Stimulated activated CD8-positive, alpha-beta memory T cell treated with anti-CD3 and anti-CD28 coated beads, Interleukin-4, amount 100 ng/mL, for 24 hours (primary cell): ENCODE results near the gene UGT1A10.

Experiments
- DNase-seq: peaks from one replicate; pipeline ENCODE4 v3.0.0-alpha.2; 2020; ENCODE audit warnings: low read depth

Gene UGT1A10

DNA sequence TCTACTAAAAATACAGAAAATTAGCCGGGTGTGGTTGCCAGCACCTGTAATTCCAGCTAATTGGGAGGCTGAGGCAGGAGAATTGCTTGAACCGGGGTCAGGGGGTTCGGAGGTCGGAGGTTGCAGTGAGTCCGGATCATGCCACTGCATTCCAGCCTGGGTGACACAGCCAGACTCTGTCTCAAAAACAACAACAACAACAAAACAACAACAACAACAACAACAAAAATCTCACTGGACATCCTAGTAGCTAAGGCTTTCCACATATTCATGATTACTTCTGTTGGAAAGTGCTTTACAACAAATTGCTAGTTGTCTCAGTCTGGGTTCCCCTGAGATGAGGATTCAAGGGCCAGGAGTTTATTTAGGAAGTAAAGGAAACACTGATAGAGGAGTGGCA, 137.6 kb downstream of the UGT1A10 start:
- DNase-seq, result no peak

DNA sequence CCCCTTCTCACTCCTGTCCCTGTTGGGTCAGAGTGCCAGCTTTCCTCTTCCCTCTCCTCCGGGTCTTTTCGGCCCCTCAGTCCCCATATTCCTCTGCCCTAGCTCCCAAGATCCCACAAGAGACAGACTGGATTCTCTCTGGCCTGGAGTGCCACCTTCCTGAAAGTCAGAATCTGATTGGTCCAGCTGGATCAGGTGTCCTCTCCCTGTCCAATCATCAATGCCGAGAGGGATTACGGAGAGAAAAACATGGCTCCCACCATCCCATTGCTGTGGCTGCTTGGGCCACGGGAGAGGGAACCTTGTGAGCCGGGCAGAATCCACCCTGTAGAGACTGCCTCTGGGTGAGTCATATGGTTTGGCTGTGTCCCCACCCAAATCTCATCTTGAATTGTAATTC, 139.2 kb downstream of the UGT1A10 start:
- no peak for DNase-seq

DNA sequence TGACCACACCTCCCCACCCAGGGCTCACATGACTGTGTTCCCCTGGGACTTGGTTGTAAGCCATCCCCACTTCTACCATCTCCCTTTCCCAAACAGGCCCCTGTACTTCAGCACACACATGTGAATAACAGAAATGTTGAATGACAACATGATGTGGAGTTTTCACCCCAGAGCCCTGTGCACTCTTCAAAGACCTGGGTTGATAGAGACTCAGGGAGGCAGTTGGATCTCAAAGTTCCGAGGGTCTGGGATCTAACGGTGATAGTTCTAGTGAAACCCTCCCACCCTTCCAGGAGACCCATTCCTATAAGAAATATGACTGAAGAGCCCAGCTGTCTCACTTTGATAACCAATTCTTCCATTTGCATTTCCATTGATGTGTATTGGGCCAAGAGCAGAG, 141.8 kb downstream of the UGT1A10 start, which contains the start of gene MROH2A:
Gene MROH2A (plus strand): TSS at position 301 of the 400 bp plus-strand sequence. CDS start 1,029 bp downstream, outside the sequence.
- DNase-seq, result no peak

DNA sequence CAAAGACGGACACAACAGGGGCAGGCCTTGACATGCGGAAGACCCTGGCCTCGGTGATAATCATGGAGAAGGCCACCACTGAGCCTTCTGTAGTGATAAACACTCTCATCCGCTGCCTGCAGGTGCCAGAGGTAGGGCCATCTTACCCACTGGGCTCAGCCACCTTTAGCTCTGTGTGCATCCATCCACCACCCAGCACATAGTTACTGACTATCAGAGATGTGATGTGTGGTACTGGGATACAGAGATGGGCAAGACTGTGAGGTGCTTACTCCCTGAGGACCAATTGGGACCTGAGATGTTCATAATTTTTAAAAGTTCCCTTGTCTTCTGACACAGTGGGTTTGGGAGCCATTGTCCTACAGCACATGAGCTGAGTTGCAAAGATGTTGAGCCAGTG, 143.5 kb downstream of the UGT1A10 start:
- no peak for DNase-seq

DNA sequence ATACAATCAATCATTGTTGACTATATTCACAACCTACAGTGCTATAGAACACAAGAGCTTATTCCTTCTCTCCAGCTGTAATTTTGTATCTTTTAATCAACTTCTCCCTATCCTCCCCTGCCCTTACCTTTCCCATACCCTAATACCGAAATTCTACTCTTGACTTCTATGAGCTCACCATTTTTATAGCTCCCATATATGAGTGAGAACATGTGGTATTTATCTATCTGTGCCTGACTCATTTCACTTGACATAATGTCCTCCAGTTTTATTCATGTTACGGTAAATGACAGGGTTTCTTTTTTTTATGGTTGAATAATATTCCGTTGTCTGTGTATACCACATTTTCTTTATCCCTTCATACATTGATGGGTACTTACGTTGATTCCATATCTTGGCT, 144.5 kb downstream of the UGT1A10 start:
- DNase-seq, result no peak

DNA sequence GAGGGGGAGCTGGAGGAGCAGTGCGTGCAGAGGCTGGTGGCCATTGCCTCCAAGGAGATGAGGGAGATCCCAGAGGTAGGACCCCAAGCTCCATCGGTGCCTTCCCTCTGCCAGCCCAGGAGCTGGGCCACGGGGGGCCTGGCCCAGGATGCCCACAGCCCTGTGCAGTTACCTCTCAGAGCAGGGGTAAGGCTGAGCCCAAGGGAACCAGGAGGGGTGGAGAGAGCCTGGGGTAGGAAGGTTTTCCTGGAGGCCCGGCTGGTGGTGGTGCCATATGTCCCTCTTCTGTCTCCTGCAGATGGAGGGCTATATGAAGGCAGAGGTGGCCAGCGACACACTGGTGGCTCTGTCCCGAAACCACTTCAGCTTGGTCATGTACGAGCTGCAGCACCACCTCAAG, 153.3 kb downstream of the UGT1A10 start:
- DNase-seq, result no peak

DNA sequence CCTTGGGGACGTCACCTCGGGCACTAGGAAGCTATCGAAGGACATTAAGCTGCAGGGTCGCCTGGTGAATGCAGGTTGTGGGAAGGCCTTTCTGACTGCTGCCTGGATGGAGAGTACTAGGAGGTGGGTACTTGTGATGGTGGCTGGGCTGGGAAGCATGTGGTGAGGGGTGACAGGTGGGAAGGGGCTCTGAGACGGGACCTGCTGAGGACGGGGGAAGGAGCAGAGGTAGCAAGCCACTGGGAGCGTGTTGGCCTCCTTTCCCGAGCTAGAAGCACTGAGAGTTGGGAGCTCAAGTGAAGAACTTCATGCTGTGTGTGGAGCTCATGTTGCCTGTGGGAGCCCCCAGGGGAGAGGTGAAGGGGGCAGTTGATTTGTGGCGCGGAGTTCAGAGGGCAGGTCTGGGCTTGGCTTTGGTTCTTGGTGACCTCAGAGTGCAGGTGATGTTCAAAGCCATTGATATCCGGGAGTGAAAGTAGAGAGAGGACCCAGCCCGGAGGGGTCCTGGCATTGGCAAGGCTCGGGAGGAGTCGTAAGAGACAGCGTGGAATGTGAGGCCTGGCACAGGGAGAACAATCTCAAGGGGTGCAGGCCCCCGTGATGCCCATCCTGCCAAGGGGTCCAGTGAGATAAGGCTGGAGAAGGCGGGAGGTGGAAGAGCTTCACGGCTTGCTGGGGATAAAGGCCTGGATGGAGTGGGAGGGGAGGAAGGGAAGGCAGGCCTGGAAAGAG, 155.1 kb downstream of the UGT1A10 start:
- DNase-seq, result no peak

DNA sequence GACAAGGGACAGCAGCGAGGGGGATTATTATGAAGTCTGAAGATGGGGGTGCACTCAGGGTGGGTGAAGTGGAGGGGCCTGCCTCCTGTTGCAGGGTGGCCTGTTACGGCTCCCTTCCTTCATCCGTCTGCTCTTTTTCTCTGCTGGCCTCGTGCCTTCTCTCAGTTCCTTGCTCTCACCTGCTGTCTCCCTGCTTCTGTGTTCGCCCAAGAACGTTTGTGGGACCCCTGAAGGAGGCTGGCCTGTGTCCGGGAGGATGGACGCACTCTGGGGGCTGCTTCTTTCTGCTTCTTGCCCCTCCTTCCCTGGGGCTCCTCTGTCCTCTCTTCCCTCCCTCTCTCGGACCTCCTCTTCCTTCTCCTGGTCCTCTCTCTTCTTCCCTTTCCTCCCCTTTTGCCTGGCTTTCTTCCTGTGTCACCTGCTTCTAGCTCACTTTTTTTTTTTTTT, 155.7 kb downstream of the UGT1A10 start:
- DNase-seq, result no peak

DNA sequence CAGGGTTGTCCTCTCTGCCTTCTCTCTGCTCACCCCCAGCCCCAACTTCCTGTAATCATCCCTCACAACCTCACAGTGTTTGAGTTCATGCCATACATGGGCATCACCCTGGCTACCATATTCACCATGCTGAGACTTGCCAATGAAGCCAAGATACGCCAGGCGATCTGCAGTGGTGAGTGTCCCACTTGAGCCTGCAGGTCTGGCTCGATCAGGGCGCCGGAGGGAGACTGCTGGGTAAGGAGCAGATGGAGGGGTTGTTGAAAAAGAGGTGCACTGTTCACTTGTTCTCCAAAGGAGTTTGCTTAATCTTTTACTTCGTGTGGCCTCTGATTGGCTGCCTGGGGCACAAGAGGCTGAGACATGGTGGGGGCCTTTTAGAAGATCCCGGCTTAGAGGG, 156.5 kb downstream of the UGT1A10 start:
- DNase-seq, result no peak

DNA sequence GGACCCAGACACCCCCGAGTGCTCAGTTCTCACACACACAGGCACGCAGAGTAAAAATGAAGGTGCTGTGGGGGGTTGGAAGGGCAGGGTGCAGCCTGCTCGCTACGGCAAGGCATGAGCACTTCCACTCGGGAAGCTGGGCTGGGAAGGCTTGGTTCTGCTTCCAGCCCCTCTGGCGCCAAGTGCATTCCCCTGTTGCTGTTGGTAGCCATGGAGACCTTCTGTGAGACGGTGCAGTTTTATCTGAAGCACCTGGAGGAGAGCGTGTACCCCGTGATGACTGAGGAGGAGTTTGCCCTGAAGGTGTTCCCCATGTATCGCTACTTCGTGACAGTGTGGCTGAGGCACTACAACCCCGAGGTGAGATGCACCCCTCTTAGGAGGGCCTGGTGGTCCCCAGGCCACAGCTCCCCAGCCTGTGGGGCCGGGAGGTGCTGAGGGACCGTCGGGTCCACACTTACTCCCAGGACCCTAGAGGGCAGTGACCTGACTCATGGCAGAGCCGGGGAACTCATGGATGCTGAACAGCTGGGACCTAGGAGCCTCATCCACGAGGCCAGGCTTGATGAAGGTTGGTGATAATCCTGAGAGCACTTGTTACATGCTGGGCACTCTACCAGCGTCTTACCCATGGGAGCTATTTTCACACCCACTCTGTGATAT, 157.3 kb downstream of the UGT1A10 start:
- no peak for DNase-seq

DNA sequence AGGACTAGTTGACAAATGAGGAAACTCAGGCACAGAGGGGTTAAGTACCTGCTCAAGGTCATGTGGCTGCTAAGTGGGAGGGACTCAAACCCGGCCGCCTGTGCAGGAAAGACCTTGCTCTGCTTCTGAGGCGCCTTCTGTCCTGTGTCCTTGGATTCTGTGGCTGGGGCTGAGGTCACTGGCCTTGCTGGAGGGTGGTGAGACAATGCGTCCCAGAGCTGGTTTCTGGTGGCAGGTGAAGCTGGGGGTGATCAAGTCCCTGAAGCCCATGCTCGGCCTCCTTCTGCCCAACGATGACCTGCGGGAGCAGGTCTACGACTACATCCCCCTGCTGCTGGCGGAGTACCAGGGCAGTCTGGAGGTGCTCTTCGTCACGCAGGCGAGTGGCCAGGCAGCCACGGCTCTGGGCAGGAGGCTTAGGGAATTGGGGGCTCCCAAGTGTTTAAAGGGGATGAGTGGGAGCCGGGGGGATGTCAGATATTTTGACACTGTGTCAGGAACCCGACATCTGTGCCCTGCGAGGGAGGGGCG, 157.9 kb downstream of the UGT1A10 start:
- DNase-seq, result no peak

DNA sequence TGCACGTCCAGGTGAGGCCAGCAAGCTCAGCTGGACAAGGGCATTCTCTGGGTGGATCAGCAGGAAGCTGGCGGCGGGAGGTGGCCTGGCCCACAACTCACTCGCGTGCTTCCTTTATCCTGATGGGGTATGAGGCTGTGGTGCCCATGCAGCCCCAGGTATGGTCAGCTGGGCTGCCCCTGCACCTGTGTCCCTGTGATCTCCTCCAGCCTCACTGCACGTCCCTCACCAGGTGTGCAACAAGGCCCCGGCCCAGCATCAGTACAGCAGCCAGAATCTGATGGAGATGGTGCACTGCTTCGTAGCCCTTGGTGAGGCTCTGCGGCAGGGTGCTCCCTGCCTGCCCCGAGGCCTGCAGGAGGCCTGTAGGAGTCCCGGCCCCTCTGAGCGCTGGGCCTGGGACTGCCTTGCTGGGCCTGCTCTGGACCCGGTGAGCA, 159.5 kb downstream of the UGT1A10 start:
- no peak for DNase-seq

DNA sequence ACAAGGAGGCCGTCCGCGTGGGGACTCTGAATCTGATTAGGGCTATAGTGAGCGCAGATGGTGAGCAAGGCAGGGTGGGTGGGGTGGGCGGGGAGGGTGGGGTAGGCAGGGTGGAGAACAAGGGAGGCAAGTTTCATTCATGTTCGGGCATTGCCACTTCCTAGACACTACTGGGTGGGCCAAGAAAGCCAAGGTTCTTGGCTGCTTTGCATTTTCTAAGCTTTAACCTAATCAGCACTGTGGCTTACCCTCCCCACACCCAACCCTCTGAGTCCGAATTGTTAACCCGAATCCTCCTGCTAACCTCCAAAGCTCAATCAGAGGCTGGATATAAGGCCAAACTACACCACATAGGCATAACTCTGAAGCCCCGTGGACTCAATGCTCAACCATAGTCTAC, 160.0 kb downstream of the UGT1A10 start:
- DNase-seq, result no peak

DNA sequence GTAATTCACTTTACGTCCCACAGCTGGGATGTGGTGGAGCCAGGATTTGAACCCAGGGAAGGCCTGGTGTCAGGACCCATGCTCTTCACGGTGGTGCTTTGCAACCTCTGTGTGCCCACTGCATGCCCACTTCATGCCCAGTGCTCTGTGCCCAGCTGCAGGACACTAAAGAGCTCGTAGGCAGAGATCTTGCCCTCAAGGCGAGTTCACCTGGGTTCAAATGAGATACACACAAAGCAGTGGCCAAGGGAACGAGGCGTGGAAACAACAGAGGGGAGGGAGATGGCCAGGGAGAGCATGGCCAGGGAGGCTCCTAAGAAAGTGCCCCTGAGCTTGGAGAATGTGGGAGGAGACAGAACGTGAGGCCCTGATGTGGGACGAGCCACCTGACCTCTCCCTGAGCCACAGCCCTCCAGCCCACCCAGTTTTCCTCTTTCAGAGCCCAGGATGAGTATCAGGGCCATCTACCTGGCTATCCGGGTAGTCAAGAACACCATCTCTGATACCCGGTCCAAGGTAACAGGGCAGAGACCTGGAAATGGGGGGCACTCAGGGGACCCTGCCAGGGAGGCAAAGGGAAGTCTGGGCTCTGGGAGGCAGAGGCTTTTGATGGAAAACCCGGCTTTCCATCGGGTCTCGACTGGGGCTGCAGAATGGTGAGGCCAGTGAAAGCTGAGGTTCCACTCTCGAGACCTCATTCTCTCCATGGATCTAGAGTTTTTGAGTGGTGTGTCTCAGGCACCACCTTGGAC, 162.3 kb downstream of the UGT1A10 start:
- DNase-seq, result no peak

DNA sequence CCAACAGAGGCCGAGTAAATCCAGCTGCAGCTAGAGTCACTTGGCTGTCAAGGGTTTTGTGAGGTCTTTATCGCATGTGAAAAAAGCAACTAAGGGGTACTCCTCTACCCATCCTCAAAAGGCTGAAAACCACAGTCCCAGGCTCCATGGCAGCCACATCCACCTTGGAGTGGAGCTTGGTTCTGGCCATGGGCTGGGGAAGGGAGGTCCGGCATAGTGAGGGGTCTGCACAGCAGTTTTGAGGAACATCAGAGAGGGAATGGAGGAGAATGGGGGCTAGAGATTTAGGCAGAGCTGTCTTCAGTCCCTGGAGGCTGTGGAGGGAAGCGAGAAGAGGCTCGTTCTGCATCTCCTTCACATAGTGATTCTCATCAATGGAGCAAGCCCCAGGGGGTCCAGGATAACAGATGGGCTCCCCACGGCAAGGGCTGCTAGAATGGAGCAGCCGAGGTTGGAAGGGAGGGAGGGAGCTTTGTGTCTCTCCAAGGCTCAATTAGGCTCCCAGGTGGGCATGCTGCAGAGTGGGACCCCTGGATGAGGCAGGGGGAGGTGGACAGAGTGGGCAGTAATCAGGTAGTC, 162.9 kb downstream of the UGT1A10 start:
- DNase-seq, result no peak

DNA sequence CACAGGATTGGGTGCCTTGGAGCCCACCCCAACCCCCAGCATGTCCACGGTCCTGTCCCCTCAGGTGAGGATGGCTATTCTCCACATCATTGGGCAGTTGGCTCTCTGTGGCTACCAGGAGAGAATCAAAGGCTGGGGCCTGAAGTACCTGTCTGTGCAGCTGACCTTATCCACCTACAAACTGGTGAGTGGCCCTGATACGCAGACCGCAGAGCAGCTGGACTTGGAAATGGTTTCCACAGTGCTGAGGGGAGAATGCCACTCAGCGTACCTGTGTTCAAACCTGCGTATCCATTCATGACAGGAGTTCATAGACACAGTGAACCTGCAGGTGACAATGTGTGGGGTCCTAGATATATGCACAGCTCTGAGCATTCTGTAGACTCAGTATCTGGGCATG, 163.5 kb downstream of the UGT1A10 start:
- DNase-seq, result no peak

DNA sequence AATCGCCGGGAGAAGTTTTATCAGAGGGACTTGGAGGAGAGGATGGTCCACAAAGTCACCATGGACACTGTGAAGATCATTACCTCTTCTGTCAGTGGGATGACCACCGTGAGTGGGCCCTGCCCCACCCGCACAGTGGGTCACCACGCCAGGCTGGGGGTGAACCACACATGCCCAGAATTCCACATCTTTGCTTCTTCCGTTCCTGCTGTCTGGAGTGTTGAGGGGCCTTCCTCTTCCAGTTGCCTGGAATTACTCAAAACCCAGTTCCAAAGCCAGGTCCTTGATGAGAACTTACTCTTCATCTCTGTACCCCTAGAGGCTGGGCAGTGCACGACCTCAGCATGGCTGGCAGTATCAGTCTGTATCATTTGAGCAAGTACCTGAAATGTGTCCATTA, 164.0 kb downstream of the UGT1A10 start:
- DNase-seq, result no peak

DNA sequence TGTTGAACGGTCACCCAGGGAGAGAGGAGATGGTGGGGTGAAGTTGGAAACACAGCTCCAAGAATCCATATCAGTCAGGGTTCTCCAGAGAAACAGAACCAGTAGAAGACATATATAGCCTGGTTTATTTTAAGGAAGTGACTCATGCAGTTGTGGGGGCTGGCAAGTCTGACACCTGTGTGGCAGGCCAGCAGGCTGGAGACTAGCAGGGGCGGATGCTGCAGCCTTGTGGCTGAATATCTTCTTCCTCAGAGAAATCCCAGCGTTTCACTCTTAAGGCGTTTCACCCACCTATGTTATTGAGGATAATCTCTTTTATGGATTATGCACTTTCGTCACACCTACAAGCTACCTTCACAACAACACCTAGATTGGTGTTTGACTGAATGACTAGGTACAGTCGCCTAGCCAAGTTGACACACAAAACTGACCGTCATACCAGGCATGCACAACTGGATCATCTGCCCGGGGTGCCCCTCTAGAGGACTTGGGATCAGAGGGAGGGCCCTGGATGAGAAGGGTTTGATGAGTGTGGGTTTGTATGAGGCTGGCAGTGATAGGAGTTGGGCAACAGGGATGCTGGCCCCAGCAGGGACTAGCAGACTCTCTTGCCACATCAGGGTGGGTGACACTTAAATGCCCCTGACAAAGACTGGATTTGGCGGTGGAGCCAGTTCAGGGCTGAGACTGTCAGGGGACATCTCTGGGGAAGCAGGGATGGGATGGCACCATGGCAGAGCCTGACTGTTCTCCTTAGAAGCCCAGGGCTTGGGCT, 165.3 kb downstream of the UGT1A10 start:
- DNase-seq, result no peak

DNA sequence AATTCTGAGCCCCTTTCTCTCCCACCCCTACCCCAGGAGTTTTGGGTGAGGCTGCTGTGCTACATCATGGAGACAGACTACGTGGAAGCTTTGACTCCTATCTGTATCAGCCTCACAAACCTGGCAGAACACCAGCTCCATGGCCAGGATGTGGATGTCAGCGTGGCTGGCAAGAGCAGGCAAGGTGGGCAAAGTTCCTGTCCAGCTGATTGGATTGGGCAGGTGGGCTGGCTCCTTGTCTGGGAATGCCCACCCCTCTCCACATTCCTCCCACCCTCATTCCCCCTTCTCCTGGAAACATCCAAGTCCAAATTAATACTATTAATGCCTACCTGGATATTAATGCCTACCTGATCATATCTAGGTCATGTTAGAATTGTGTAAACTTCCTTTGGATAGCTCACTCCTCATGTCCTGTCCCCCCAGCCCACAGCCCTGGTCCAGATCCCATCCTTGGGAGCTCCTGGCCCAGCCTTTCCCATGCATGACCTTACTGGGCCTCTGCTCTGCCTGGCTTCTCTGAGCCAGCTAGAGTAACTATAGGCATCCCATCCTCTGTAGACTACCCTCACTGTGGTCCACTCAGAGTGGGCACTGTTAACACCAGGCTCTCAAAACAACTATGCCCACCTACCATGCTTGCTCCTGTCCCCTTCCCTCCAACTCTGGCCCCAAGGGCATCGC, 166.0 kb downstream of the UGT1A10 start:
- DNase-seq, result no peak

DNA sequence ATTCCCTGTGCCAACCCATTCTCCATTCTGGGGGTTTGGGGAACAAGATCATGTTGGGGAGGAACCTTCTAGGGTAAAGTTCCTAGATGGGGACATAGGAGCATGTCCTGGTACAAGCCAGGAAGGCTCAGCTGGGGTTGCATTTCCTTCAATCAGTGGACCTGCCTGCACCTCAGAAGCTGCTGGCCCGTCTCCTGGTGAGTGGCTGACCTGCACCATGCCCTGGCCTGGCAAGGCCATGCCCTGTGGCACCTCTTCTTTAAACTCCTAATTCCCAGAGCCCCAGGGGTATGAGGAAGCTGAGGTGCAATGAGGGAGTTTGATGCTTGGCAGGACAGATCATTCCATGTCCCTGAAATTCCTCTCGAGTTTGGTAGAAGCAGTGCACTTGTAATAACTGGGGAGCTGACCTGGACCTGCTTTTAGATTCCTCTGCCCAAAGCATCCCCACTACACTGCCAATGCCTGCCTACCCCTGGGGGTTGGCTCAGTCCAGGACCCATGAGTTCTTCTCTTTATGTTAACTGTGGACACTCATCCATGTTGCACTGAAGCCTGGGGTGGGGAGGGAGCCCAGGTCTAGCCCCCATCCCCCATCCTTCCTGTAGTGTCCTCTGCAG, 167.2 kb downstream of the UGT1A10 start:
- no peak for DNase-seq
